Ishikawa (cell line): Measurements from ENCODE around the gene MAP3K5.

Experiments used
- CEBPB ChIP-seq: IDR thresholded peaks from 2 replicates; pipeline ENCODE4 v1.6.1; 2012
- CREB1 ChIP-seq: IDR thresholded peaks from 2 replicates; pipeline ENCODE4 v1.6.1; 2012; ENCODE audit warnings: low read depth
- EGR1 ChIP-seq: IDR thresholded peaks from 2 replicates; pipeline ENCODE4 v1.6.1; 2012
- EP300 ChIP-seq: IDR thresholded peaks from 2 replicates; pipeline ENCODE4 v1.6.1; 2012; ENCODE audit warnings: borderline replicate concordance
- FOXM1 ChIP-seq: IDR thresholded peaks from 2 replicates; pipeline ENCODE4 v1.6.1; 2012; ENCODE audit warnings: low read depth, borderline replicate concordance
- NFIC ChIP-seq: IDR thresholded peaks from 2 replicates; pipeline ENCODE4 v1.6.1; 2012
- RAD21 ChIP-seq: IDR thresholded peaks from 2 replicates; pipeline ENCODE4 v1.6.1; 2012; ENCODE audit warnings: low read depth
- TAF1 ChIP-seq: IDR thresholded peaks from 2 replicates; pipeline ENCODE4 v1.6.1; 2012; ENCODE audit warnings: low read depth, mild to moderate bottlenecking
- TCF12 ChIP-seq: IDR thresholded peaks from 2 replicates; pipeline ENCODE4 v1.6.1; 2012; ENCODE audit warnings: low read depth
- TEAD4 ChIP-seq: IDR thresholded peaks from 2 replicates; pipeline ENCODE4 v1.6.1; 2012
- YY1 ChIP-seq: IDR thresholded peaks from 2 replicates; pipeline ENCODE4 v1.6.1; 2012; ENCODE audit warnings: low read depth
- ZBTB7A ChIP-seq: IDR thresholded peaks from 2 replicates; pipeline ENCODE4 v1.6.1; 2012; ENCODE audit warnings: low read depth
- TF ChIP-seq, protein P1 (sequence below): IDR thresholded peaks from 2 replicates; pipeline ENCODE4 v1.6.1; 2012
- TF ChIP-seq, protein P2 (sequence below): IDR thresholded peaks from 2 replicates; pipeline ENCODE4 v1.6.1; 2012
- TF ChIP-seq, protein P3 (sequence below): IDR thresholded peaks from 2 replicates; pipeline ENCODE4 v1.6.1; 2012; ENCODE audit warnings: low read depth, mild to moderate bottlenecking

Gene MAP3K5

DNA sequence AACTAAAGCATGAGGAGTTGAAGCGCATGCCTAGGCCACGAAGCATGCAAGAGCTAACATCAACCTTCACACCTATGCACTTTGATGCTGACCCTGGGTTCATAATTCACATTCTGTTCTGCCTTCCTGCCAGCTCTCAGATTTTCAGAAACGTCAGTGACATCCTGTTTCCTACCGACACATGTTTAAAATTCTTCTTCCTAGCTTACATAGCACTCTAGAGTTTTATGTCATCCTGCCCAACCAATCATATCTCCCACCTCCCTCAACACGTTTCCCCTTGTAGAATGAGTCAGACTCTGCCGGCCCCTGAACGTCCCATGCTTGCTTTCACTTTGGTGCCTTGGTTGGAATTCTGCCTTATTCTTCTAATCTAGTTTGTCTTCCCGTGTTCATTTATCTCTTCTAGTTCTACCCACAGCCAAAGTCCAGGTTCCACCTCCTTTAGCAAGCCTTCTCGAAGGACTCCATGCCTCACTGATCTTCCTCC is 144.9 kb downstream of the MAP3K5 start:
- no peak for TF ChIP-seq TAF1
- no peak for TF ChIP-seq YY1
- TF ChIP-seq NFIC = no peak
- TF ChIP-seq FOXM1 = no peak
- no peak for TF ChIP-seq CEBPB
- TF ChIP-seq TEAD4 = no peak
- TF ChIP-seq, protein P1, sequence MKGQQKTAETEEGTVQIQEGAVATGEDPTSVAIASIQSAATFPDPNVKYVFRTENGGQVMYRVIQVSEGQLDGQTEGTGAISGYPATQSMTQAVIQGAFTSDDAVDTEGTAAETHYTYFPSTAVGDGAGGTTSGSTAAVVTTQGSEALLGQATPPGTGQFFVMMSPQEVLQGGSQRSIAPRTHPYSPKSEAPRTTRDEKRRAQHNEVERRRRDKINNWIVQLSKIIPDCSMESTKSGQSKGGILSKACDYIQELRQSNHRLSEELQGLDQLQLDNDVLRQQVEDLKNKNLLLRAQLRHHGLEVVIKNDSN = no peak
- no peak for TF ChIP-seq EP300
- no peak for TF ChIP-seq TCF12
- no peak for TF ChIP-seq CREB1
- TF ChIP-seq RAD21 = no peak
- TF ChIP-seq, protein P2, sequence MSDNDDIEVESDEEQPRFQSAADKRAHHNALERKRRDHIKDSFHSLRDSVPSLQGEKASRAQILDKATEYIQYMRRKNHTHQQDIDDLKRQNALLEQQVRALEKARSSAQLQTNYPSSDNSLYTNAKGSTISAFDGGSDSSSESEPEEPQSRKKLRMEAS = no peak
- TF ChIP-seq, protein P3, sequence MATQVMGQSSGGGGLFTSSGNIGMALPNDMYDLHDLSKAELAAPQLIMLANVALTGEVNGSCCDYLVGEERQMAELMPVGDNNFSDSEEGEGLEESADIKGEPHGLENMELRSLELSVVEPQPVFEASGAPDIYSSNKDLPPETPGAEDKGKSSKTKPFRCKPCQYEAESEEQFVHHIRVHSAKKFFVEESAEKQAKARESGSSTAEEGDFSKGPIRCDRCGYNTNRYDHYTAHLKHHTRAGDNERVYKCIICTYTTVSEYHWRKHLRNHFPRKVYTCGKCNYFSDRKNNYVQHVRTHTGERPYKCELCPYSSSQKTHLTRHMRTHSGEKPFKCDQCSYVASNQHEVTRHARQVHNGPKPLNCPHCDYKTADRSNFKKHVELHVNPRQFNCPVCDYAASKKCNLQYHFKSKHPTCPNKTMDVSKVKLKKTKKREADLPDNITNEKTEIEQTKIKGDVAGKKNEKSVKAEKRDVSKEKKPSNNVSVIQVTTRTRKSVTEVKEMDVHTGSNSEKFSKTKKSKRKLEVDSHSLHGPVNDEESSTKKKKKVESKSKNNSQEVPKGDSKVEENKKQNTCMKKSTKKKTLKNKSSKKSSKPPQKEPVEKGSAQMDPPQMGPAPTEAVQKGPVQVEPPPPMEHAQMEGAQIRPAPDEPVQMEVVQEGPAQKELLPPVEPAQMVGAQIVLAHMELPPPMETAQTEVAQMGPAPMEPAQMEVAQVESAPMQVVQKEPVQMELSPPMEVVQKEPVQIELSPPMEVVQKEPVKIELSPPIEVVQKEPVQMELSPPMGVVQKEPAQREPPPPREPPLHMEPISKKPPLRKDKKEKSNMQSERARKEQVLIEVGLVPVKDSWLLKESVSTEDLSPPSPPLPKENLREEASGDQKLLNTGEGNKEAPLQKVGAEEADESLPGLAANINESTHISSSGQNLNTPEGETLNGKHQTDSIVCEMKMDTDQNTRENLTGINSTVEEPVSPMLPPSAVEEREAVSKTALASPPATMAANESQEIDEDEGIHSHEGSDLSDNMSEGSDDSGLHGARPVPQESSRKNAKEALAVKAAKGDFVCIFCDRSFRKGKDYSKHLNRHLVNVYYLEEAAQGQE = no peak
- no peak for TF ChIP-seq EGR1
- no peak for TF ChIP-seq ZBTB7A

DNA sequence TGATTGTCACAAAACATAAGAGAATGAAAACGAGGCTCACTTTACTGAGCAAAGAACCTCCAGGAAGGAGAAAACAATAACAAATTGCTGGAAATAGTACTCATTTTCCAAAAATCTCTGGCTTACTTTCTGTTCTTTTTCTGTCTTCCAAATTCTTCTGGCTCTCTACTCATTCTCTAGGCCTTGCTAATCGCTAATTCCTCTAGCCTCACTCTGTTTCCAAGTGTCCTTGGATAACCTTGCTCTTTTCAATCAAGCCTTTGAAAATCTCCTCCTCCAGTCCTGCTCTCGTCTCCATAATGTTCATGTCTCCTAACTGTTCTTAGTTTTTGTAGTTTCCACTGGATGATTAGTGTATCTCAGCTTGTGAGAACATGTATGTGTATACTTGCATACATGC is 145.9 kb downstream of the MAP3K5 start:
- TF ChIP-seq RAD21 (no peak), NFIC (no peak), TEAD4 (no peak), ZBTB7A (no peak), TAF1 (no peak), CEBPB (no peak), FOXM1 (no peak), EP300 (no peak), EGR1 (no peak), CREB1 (no peak), YY1 (no peak), TCF12 (no peak)
- TF ChIP-seq, protein P1 = no peak
- TF ChIP-seq, protein P2 = no peak
- TF ChIP-seq, protein P3 = no peak

DNA sequence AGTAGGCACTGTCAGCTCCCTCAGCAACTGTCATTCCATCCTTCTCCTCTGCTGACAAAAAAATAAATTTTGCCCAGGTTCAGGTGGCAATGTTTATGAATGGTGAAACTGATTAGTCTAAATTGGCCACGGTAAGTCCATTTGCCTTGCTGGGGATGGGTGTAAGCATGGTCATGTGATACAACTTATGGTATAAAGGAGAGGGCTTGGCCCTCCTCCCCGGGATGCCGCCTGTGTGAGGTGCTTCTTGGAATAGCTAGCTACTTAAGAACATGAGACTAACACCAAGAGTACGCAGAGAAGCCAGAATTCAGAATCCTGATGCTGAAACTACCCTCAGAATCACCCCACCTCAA is 147.7 kb downstream of the MAP3K5 start:
- no peak for TF ChIP-seq CEBPB
- TF ChIP-seq, protein P1 = peak; percentile 38; the same call in 1 of the 2 replicates

DNA sequence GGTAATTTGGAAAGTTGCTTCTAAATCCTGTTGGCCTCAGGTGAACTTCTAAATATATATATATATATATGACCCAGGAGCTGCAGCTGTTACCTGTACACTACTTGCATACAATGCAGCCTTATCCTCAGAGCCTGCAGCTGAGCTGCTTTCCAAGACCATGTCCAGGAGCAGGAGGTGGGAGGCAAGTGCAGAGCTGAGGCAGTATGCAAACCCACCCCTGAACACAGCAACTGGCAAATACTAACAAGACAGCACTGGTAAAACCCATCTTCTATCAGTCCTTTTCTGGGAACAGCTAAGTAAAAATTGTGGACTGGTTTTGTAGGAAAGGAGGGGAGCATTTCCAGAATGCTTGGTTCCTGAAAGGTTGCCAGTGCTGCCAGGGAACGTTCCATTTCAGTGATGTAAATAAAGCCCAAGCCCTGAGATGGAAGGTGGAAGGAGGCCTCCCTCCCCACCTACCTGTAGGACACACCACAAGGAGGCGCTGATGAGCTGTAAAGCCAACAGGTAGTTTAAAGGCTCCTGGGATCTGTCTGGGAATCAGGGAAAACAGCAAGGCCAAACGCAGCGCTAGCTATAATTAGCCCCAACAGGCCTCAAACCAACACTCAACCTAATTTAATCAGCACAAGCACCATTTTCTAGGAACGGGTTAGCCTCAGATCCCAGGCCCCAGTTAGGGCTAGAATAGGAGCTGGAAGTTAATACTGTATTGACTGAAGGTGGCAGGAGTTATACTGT is 148.3 kb downstream of the MAP3K5 start:
- TF ChIP-seq RAD21 (peak; percentile 98), YY1 (peak; percentile 51; the same call in 1 of the 2 replicates), CEBPB (no peak)

DNA sequence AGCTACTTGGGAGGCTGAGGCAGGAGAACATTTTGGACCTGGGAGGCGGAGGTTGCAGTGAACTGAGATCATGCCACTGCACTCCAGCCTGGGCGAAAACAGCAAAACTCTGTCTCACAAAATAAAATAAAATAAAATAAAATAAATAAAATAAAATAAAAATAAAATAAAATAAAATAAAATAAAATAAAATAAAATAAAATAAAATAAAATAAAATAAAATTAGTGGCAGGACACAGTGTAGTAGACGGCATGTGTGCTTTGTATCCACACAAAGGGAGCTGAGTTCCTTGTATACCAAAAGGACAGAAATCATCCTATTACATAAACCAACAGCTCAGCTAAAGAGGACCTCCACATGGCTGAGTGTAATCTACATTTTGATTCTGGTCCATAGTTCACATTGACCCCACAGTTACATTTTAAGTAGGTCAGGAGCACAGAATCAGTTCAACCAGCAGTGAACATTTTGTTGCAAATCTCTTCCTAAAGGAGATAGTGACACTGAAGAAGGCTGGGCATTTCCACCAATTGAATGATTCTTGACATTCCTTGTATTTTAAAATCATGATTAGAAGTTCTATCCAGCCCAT is 150.3 kb downstream of the MAP3K5 start:
- TF ChIP-seq FOXM1 (no peak), CREB1 (no peak), TAF1 (no peak), EP300 (no peak), YY1 (no peak), EGR1 (no peak), TEAD4 (no peak), ZBTB7A (no peak), CEBPB (no peak), RAD21 (no peak), TCF12 (no peak), NFIC (no peak)
- TF ChIP-seq, protein P3 = no peak
- TF ChIP-seq, protein P1 = no peak
- TF ChIP-seq, protein P2 = no peak
